ENCODE data around the gene SYT11.
"Not testable (repeated sequence)": the region's sequence is repeated elsewhere in the genome, so short reads cannot be mapped to it uniquely, and the experiment has no call there.

Gene SYT11

DNA sequence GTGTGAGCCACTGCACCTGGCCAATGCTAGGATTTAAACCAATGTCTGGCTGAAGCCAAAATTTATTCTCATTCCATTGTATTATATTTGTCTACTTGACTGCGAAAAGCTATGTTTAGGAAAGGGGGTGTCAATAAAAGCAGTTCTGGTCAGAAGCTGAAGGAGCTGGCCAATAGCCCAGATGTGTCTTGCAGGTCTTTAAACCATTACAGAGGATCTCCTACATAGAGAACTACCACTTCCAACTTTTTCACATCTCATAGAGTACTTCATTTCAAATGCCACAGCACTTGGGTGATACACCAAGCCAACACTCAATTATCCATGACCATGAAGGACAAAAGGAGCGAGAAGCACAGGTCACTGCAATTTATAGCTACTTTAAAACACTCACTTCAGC, 2.5 kb downstream of the SYT11 start:
- DNase-seq, result no peak

DNA sequence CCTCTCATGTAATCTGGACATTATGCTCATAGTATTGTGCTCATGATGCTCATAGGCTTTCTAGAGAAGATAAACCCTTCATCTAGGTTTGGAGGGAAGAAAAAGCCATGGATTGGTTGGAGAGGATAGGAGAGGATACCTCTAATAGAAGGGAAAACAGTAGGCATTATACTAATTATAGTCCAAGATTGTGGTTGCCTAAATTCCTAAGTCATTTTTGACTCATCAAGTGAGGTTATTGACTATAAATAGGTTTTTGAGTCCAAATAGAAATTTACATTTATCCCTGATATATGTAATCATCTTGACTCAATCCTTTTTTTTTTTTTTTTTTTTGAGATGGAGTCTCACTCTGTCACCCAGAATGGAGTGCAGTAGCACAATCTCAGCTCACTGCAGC, 5.0 kb downstream of the SYT11 start:
- no peak for DNase-seq

DNA sequence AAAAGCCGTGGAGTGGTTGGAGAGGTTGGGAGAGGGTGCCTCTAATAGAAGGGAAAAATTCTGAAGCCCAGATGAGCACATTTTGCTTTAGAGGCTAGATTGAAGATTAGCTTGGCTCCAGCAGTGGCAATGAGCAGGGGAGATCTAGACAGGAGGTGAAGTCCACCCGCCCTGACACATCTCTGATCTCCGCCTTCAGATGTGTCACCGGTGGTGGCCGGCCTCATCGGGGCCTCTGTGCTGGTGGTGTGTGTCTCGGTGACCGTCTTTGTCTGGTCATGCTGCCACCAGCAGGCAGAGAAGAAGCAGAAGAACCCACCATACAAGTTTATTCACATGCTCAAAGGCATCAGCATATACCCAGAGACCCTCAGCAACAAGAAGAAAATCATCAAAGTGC, 8.4 kb downstream of the SYT11 start:
- no peak for DNase-seq

DNA sequence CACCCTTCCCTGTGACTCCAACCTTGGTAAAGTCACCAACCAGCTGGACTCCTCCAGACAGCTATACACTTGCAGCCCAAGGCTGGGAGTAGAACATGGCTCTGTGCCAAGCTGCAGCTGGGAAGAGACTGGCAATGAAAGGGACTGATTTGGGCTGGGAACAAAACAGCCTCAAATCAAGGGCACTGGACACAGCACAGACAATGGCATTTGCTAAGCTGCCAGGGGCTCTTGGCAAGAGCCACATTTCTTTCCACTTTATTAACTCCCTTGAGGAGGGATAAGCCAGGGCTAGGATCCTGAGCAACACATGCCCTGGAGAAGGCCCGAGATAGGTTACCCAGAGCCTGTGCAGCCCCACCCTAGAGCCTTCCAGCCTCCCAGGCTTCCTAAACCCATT, 12.0 kb downstream of the SYT11 start:
- no peak for DNase-seq

DNA sequence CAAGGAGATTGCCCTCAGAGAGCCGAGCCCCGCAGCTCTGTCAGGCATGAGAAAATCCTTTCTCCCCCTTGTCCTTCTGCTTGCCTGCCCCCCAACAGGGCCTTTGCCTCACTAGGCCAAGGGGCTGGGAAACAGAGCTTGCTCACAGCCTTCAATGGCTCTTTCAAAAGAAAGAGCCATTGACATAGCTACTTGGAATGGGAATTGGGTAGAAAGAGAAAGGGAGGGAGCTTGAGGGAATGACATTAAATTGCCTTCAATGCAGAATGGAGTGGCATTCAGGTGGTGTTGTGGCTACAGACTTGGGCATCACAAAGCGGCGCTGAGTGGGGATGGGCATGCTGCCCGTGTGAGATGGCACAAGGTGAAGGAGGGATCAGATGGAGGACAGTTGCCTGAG, 13.2 kb downstream of the SYT11 start:
- DNase-seq, result no peak

DNA sequence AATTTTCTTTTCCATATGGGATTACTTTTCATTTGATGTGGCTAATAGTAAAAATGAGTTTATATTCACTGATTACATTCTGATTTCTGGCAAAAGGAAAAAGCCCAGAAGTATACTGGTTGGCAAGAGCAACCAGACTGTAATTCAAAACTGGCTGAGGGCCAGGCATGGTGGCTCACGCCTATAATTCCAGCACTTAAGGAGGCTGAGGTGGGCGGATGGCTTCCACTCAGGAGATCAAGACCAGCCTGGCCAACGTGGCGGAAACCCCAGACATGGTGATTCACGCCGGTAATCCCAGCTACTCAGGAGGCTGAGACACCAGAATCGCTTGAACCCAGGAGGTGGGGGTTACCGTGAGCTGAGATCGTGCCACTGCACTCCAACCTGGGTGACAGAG, 14.5 kb downstream of the SYT11 start:
- DNase-seq, result no peak

DNA sequence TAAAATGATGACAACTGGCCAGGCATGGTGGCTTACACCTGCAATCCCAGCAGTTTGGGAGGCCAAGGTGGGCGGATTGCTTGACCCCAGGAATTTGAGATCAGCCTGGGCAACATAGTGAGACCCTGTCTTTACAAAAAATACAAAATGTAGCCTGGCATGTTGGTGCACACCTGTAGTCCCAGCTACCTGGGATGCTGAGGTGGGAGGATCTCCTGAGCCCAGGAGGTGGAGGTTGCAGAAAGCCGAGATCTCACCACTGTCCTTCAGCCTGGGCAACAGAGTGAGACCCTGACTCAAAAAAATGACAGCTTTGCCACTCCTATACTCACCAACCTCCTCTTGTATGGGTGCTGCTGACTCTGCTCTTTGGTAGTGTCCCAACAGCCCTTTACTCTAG, 18.6 kb downstream of the SYT11 start:
- DNase-seq, result no peak

DNA sequence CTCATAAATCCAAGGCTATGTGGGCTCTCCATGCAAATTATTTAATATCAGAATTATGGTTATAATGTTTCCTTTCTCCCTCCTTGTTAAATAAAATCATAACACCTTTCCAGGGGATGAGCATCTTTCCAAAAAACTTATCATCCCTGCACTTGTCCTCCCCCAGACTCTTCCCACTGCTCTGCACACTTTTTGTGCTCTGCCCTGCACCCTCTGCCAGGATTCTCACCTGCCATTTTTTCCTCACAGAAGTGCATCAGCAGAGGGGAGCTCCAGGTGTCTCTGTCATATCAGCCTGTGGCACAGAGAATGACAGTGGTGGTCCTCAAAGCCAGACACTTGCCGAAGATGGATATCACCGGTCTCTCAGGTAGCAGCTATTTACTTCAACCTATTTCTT, 20.9 kb downstream of the SYT11 start:
- no peak for DNase-seq

DNA sequence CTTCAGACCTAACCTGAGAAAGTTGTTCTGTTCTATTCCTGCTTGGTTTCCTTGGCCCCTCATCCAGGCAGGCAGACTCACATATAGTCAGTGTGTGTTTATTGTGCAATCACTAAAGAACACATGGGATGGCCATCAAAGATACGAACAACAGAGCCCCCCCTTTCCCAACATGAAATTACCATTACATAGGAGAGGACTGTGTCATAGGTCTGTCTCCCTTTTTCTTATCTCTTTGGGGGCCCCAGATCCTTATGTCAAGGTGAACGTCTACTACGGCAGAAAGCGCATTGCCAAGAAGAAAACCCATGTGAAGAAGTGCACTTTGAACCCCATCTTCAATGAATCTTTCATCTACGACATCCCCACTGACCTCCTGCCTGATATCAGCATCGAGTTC, 21.6 kb downstream of the SYT11 start:
- no peak for DNase-seq

DNA sequence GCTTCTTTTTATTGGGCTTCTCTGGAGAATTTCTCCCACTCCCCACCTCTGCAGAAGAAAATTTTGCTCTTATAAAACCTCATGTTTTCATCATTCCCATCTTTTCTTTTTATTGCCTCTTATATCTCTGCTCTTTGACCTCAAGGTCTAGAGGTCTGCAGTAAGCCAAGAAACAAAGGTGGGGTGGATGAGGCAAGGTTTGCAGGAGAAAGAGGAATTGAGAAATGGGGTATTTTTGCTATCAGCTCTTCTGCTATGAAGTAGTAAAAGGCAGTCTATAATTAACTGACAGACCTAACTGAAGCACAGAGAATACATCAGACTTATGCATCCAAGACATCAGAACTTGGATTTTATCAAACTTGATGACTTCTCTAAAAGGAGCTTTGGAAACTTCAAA, 22.9 kb downstream of the SYT11 start:
- no peak for DNase-seq

DNA sequence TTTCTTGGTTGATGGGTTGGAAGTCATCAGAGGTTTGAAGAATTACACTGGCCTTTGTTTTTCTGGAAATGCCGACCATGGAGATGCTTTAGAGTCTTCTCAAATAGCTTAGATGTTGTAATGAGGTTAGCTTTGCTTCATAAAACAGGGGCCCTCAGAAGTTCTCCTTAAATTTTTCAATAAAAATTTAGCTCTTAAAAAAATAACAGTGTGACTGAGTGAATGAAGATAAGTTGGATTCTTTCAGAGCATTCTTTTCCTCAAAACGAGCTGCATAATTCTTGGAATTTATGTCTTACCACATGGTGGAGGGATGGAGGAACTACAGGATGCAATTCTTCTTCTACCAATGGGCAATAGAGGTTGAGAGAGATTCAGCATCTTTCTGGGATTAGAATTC, 23.4 kb downstream of the SYT11 start:
- DNase-seq, result no peak

DNA sequence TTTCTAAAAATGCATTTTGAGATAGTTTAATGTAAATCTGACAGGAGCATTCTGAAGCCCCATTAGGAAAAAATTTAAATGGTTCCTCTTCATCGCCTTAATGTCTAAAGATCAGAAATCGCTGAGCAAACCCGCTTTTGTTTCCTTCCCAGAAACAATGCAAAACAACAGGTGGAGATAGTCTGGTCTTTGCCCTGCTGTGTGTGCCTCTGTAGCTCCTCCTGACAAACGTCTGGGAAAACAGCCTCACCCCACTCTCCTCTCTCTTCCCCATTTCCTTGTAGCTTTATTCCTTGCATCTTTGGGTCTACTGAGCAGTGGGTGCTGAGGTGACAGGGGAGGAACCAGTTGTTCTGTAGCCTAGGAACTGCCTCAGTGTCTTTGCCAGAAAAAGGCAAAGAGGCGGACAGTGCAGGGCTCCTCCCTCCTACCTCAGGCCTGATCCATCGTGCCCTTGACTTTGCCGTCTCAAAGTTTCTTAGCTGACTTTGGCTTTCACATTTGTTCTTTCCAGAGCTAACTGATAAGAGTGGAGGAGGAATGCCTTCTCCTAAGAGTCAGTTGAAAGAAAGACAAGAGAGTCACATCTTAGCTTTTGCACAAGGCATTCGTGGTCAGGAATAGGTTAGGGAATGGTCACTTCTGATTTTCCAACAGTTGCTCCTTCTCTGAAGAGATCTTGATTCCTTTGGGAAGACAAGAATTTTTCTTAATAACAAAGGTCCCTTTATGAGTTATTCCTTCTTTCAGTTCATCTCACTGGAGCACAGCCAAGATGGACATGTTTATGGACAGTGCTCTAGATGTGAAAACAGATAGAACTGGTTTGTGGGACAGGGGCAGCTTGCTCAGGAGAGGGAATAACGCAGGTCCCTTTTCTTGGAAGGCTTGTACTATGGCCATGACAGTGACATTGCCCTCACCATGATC, 24.9 kb downstream of the SYT11 start:
- no peak for DNase-seq

DNA sequence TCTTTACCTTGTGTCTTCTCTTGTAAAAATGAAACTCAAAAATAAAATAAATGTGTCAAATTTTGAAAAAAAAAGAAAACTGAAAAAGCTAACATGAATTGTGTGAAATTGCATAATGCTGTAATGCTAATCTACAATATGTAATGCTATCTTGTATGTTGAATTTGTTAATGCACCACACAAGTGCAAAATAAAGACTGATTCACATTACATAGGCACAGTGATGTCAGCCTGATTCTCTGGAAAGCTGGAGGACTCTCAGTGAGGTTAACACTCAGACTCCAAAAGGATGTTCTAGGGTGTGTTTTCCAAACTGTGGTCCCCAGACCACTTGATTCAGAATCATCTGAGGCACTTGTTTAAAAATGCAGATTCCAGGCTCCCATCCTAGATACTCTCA, 25.6 kb downstream of the SYT11 start:
- DNase-seq, result no peak

DNA sequence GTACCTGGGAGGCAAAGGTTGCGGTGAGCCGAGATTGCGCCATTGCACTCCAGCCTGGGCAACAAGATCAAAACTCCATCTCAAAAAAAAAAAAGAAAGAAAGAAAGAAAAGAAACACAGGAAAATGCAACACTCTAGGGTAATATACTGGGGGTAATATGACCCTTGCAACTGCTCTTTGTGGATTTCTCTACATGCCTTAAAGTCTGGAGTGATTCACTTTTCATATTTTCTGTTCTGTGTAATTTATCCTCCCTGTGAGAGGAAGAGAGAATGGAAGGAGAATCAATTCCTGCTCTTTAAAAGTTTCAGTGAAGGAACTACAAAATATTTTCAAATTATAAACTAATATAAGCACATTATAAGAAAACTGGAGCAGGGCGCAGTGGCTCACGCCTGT, 29.1 kb downstream of the SYT11 start:
- no peak for DNase-seq

DNA sequence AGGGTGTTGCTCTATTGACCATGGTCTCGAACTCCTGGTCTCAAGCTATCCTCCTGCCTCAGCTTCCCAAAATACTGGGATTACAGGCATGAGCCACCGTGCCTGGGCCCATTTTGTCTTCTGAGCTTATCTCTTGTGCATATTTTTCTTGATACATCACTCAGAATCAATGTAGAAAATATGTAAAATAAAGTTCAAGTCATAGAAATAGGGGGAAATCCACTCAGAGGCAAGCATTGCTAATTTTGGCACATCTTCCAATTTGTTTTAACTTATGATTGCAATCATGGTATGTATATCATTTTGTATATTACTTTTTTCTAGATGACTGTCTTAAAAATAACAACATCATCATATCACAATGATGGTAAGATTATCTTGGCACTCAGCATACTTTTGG, 30.2 kb downstream of the SYT11 start:
- DNase-seq, result no peak

DNA sequence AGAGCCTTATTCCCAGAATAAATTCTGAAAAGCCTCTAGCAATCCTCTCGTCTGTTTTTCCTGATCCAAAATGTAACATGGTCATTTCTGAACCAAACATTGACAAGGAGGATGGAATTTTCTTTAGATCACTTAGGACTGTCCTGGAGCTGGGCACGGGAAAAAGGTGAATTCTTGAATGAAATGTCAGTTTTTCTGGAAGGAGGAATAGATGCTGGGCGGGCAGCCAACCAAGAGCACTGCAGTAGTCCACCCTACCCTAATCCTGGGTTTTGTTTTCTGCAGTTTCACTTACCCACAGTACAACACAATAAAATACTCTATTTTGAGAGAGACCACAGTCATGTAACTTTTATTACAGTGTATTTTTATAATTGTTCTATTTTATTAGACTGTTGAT, 30.9 kb downstream of the SYT11 start:
- DNase-seq, result no peak

DNA sequence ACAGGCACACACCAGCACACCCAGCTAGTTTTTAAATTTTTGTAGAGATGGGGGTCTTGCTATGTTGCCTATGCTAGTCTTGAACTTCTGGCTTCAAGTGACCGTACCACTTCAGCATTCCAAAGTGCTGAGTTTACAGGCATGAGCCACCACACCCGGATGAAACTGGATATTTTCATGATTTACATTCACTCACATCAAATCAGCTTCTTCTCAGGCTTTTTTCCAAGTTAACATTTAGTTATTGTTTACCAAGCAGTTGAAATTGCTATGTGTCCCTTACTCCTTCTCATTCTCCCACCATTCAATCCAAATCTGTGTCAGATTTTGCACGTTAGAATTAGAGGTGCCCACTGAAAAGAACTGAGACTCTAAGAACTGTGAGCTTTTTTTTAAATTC, 33.4 kb downstream of the SYT11 start:
- no peak for DNase-seq

DNA sequence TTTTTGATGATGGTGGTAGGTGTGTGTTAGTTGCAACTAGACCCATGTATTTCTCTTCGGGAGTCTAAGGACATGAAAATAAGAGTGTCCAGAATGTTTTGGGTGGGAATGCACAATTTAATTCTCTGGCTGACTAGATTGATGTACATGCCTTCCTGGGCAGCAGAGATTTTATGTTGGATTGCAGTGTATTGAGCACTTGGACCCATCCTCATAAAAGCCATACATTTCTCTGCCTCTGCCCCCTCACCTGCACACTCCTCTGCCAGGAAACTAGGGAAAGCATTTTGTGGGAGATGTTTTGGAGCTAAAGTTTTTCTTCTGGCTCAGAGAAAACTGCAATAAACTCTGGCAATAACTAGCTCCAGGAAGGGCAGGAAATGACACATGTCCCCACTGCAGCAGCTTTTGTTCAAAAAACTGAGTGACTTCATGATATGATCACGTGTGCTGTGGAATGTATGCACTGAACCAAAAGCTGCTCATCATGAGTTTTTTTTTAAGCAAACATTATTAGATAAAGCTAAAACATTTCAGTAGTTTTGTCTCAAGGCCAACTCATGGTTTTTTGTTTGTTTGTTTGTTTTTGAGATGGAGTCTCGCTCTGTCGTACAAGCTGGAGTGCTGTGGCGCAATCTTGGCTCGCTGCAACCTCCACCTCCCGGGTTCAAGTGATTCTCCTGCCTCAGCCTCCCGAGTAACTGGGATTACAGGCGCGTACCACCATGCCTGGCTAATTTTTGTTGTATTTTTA, 34.2 kb downstream of the SYT11 start:
- no peak for DNase-seq

DNA sequence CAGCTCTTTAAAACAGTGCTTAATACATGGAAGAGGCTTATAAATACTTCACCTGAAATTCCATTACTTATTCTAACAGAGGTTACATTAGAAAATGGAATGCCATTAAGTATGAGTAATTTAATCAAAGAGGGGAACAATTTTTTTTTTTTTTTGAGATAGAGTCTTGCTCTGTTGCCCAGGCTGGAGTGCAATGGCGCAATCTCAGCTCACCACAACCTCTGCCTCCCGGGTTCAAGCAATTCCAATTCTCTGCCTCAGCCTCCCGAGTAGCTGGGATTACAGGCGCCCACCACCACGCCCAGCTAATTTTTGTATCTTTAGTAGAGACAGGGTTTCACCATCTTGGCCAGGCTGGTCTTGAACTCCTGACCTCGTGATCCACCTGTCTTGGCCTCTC, 36.2 kb downstream of the SYT11 start:
- DNase-seq, result not testable (repeated sequence)

DNA sequence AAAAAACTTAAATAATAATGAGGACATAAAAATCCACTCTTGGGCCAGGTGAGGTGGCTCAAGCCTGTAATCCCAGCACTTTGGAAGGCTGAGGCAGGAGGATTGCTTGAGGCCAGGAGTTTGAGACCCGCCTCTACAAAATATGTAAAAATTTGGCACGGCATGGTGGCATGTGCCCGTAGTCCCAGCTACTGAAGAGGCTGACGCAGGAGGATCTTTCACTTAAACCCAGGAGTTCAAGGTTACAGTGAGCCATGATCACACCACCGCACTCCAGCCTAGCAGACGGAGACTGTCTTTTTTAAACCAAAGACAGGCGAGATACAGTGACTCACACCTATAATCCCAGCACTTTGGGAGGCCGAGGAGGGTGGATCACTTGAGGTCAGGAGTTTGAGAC, 37.1 kb downstream of the SYT11 start:
- DNase-seq, result not testable (repeated sequence)

DNA sequence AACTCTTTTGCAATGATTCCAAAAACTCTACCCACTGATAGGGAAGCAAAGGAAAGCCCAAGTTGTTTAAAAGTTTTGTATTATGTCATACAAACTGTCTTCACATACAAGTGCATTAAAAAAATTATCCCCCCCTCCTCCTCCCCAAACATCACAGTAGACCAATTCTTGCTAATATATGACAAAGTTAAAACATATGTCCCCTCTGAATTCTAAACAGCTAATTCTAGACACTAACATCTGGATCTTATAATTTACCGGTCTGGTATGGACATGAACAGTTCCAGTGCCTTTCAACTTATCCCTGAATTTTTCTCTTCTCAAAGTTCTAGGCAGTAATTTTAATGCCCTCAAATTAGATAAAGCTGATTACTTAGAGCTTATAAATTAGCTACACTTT, 38.4 kb downstream of the SYT11 start:
- no peak for DNase-seq

DNA sequence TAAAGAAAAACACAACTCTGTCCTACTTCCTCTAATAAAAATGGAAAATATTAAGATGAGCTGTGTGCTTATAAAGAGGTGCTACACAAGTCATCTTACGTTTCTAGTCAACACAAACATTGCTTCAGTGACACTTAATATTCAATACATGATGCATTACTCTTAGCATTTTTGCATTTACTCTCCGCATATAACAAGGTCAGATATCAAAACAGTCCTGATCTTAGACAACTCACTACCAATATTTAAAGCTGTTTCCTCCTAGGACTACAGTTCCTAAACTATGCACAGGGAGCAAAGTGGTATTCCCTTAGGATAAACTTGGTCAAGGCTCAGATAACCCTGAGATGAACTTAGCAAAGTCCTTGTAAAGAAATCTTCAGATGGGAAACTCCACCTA, 39.5 kb downstream of the SYT11 start:
- no peak for DNase-seq

DNA sequence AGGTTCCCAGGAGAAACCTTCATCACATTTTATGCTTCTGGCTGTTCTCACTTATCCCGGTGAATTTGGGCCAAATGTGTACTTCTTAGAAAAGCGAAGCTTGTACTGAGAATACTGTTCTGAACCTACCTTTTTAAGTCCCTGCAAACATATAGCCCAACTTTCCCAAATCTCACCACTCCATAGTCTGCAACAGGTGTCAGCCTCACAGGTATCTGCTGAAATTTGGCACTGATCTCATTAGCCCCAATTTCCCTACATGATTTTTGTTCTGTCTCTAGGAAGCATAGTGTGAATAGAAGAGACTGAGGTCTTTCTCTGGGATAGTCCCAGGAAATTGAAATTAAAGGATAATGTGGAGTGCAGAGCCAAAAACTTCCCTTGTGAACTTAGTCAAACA, 40.3 kb downstream of the SYT11 start:
- DNase-seq, result no peak

DNA sequence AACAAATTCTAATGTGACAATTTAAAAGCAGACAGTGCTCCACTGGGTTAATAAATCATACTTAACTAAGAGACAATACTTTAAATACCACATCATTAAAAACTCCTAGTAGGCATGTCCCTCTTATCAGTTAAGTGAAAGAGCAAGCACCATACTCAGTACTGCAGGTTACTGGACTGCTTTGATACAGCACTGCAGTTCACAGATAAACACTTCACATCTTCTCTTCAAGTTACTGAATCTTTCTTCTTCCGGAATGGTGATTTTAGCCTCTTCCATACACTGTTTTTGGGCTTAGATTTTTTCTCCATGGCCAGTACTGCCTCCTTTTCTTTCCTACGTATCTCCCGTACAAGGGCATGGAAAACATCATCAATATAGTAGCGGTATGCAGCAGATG, 40.8 kb downstream of the SYT11 start:
- DNase-seq, result no peak

DNA sequence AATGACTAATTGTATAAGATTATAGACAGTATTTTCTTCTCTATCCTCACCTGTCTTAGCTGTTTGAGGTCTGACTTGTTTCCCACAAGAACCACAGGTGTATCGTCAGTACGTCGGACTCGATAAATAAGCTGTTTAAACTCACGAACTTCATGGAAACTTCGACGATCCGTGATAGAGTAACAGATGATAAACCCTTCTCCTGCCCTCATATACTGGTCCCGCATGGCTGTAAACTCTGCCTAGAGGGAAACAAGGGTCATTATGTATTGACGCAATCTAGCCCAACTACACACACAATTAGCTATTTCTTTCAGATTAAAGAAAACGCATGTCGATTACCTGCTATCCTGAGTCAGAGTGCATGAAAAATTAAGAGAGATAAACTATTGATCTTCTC, 44.9 kb downstream of the SYT11 start:
- no peak for DNase-seq

All from stimulated activated naive CD4-positive, alpha-beta T cell treated with Interleukin-2 at 50 U/mL for 16 hours (primary cell).